Panc1 (cell line): Measurements from ENCODE around the gene LRRC4B. TPM values are rescaled to one million over a fixed set of nuclear protein-coding genes. Genes with fewer than 3 reads are reported as not detected.
"Not testable (repeated sequence)": the region's sequence is repeated elsewhere in the genome, so short reads cannot be mapped to it uniquely, and the experiment has no call there.

Experiments used
- ATAC-seq: fragments of 200-7000 bp; cut with Tn5 transposase; 2 replicates; pipeline ENCODE4 v1.9.1; 2020; ENCODE audit warnings: mild to moderate bottlenecking, moderate library complexity
- BruUV-seq: library from RNA; stranded (reverse); fragments of 400-500 nt; replicated peaks from 2 replicates; lab custom pipeline; 2021; lab: Mats Ljungman, UMichigan
- CTCF ChIA-PET: fragments of 300-600 bp; sonication (Branson Sonifier 250); formaldehyde crosslinking; loops from one replicate; lab custom pipeline; 2022; ENCODE audit warnings: antibody characterized with exemption; lab: Charles Lee
- POLR2A ChIA-PET: fragments of 300-600 bp; sonication (Branson Sonifier 250); formaldehyde crosslinking; loops from one replicate; lab custom pipeline; 2022; ENCODE audit warnings: antibody characterized with exemption; lab: Charles Lee
- DNase-seq: peaks from one replicate; pipeline ENCODE4 v3.0.0-alpha.2; 2010; ENCODE audit warnings: low read depth, low spot score
- H3K27ac ChIP-seq: 2 replicates; pipeline ENCODE4 v1.5.1; 2011; ENCODE audit warnings: mild to moderate bottlenecking, low read length, inconsistent platforms
- H3K27me3 ChIP-seq: fragments of 200-500 bp; sonication (Bioruptor generic); 2 replicates; pipeline ENCODE4 v1.6.0; 2014; ENCODE audit warnings: low read length, inconsistent platforms; ENCODE audit not compliant: control insufficient read depth, insufficient read depth
- H3K36me3 ChIP-seq: fragments of 200-500 bp; sonication (Bioruptor generic); 2 replicates; pipeline ENCODE4 v1.5.1; 2014; ENCODE audit warnings: inconsistent platforms, mild to moderate bottlenecking, low read length, moderate library complexity; ENCODE audit not compliant: control insufficient read depth, insufficient read depth
- H3K4me1 ChIP-seq: 2 replicates; pipeline ENCODE4 v1.5.1; 2011; ENCODE audit warnings: inconsistent platforms, mild to moderate bottlenecking, low read length, moderate library complexity; ENCODE audit not compliant: control insufficient read depth, insufficient read depth
- H3K4me3 ChIP-seq, 2 experiments: 2 replicates each; pipeline ENCODE4 v1.5.1; 2011 to 2012; ENCODE audit warnings: low read depth in 2 of 2, low read length in 2 of 2, mild to moderate bottlenecking in 2 of 2, inconsistent platforms in 1 of 2, moderate library complexity in 1 of 2
- H3K9me3 ChIP-seq: fragments of 200-500 bp; sonication (Bioruptor generic); 2 replicates; pipeline ENCODE4 v1.5.1; 2014; ENCODE audit warnings: low read depth, mild to moderate bottlenecking, inconsistent platforms, low read length, moderate library complexity; ENCODE audit not compliant: control insufficient read depth, insufficient read depth
- CTCF ChIP-seq: fragments of 450-650 bp; IDR thresholded peaks from 2 replicates; pipeline ENCODE4 v1.5.1; 2017; ENCODE audit warnings: mild to moderate bottlenecking
- POLR2AphosphoS5 ChIP-seq: IDR thresholded peaks from 2 replicates; pipeline ENCODE4 v1.6.1; 2012; ENCODE audit warnings: mild to moderate bottlenecking, low read depth, low read length, moderate library complexity
- REST ChIP-seq, 2 experiments: IDR thresholded peaks; 2 replicates each; pipeline ENCODE4 v1.6.1; 2011 to 2012; ENCODE audit warnings: low read depth in 2 of 2, control low read depth in 1 of 2, low read length in 1 of 2, mild to moderate bottlenecking in 1 of 2, moderate library complexity in 1 of 2; ENCODE audit not compliant: insufficient read depth in 1 of 2
- SIN3A ChIP-seq: IDR thresholded peaks from 2 replicates; pipeline ENCODE4 v1.6.1; 2012; ENCODE audit warnings: low read depth, mild to moderate bottlenecking, low read length, moderate library complexity, borderline replicate concordance; ENCODE audit not compliant: insufficient read depth
- TCF7L2 ChIP-seq: IDR thresholded peaks from 2 replicates; pipeline ENCODE4 v1.6.1; 2011; ENCODE audit warnings: mild to moderate bottlenecking, low read depth, low read length, inconsistent platforms
- in situ Hi-C: cut with HindIII; loops from 2 replicates; pipeline ENCODE4 v1.10.0; 2016; ENCODE audit warnings: low sequenced_read_pairs, low pct_unique_long_range_greater_than_20kb
- intact Hi-C: fragments of 100-400 bp; cut with micrococcal nuclease; formaldehyde crosslinking; loops from one replicate; pipeline ENCODE4 v1.10.0; 2022; ENCODE audit not compliant: unreplicated experiment
- total RNA-seq: library from RNA; stranded (reverse); gene quantifications from one replicate; pipeline ENCODE4 v1.2.1, GENCODE V29; 2021; ENCODE audit not compliant: unreplicated experiment

LRRC4B gene
- total RNA-seq, 1 experiment from 2014 or later = 0.57 TPM

- Histone ChIP-seq H3K9me3 (no peaks in the 10 kb centered on the region), H3K4me1 (no peaks in the 10 kb centered on the region), H3K4me3 (no peak overlapping the region), H3K36me3 (no peaks in the 10 kb centered on the region), H3K27me3 (0 out of 2 replicates have a peak, but pooled peaks cover 2% of the 10 kb centered on the region), H3K27ac (no peak overlapping the region)
- no peak for DNase-seq
- in situ Hi-C loops (no loop called here), intact Hi-C loops (no loop called here)
- POLR2A ChIA-PET = no interaction called here
- ATAC-seq = no peak
- BruUV-seq = no TSS peak
- TF ChIP-seq CTCF = no peak
- CTCF ChIA-PET = no interaction called here
Observed at GRCh38 chr19:50590191-50590590, 22.0 kb upstream of the LRRC4B start.

GRCh38 chr19:50581795-50582660, 13.8 kb upstream of the LRRC4B start:
- H3K27ac ChIP-seq, DNase-seq, H3K4me1 ChIP-seq, POLR2A ChIA-PET, BruUV-seq, in situ Hi-C loops, H3K36me3 ChIP-seq, H3K27me3 ChIP-seq, H3K4me3 ChIP-seq, ATAC-seq, H3K9me3 ChIP-seq, intact Hi-C loops, CTCF ChIA-PET: not testable (repeated sequence)

GRCh38 chr19:50580970-50581634, 12.9 kb upstream of the LRRC4B start:
- no peaks in the 10 kb centered on the region for H3K4me1 ChIP-seq
- no TSS peak for BruUV-seq
- ChIA-PET CTCF (no interaction called here), POLR2A (no interaction called here)
- DNase-seq (no peak), ATAC-seq (no peak)
- no peak overlapping the region for H3K27ac ChIP-seq
- no peaks in the 10 kb centered on the region for H3K27me3 ChIP-seq
- intact Hi-C loops (no loop called here), in situ Hi-C loops (no loop called here)
- no peak for TF ChIP-seq SIN3A
- no peak for TF ChIP-seq TCF7L2
- TF ChIP-seq CTCF = no peak
- TF ChIP-seq POLR2AphosphoS5 = no peak
- TF ChIP-seq REST (IDR thresholded peaks at IDR 0.05; ENCODE audit: insufficient read depth in 1 of 2, low read depth in 2 of 2, low read length in 1 of 2) = no peak
- no peaks in the 10 kb centered on the region for H3K9me3 ChIP-seq
- no peaks in the 10 kb centered on the region for H3K36me3 ChIP-seq
- no peak overlapping the region for H3K4me3 ChIP-seq
